ENCODE measurements around the gene ETV2.

GRCh38 chr19:35622750-35623149 is 18.8 kb upstream of the ETV2 start:
- TF ChIP-seq, protein P1, sequence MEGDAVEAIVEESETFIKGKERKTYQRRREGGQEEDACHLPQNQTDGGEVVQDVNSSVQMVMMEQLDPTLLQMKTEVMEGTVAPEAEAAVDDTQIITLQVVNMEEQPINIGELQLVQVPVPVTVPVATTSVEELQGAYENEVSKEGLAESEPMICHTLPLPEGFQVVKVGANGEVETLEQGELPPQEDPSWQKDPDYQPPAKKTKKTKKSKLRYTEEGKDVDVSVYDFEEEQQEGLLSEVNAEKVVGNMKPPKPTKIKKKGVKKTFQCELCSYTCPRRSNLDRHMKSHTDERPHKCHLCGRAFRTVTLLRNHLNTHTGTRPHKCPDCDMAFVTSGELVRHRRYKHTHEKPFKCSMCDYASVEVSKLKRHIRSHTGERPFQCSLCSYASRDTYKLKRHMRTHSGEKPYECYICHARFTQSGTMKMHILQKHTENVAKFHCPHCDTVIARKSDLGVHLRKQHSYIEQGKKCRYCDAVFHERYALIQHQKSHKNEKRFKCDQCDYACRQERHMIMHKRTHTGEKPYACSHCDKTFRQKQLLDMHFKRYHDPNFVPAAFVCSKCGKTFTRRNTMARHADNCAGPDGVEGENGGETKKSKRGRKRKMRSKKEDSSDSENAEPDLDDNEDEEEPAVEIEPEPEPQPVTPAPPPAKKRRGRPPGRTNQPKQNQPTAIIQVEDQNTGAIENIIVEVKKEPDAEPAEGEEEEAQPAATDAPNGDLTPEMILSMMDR (IDR thresholded peaks at IDR 0.05), result no peak
- no peak for TF ChIP-seq POLR2A (IDR thresholded peaks at IDR 0.05)

Data from body of pancreas (tissue), 4 donors.